IMR-90 (cell line): Measurements from ENCODE around the gene ZYG11B. TPM values are rescaled to one million over a fixed set of nuclear protein-coding genes. Genes with fewer than 3 reads are reported as not detected.

Experiments used
- ATAC-seq: fragments of 200-7000 bp; cut with Tn5 transposase; 2 replicates; pipeline ENCODE4 v1.9.1; 2020; ENCODE audit warnings: low read depth, mild to moderate bottlenecking, moderate library complexity
- BruUV-seq: library from RNA; stranded (reverse); fragments of 400-500 nt; replicated peaks from 2 replicates; lab custom pipeline; 2021; lab: Mats Ljungman, UMichigan
- CTCF ChIA-PET: fragments of 300-600 bp; formaldehyde crosslinking; extraction: SDS; loops from one replicate; lab custom pipeline; 2021; ENCODE audit warnings: antibody characterized with exemption; lab: Yijun Ruan, JAX
- POLR2A ChIA-PET: fragments of 300-600 bp; sonication (Branson Sonifier 250); formaldehyde crosslinking; loops from one replicate; lab custom pipeline; 2022; ENCODE audit warnings: antibody characterized with exemption; ENCODE audit not compliant: unreplicated experiment; lab: Charles Lee
- DNase-seq: peaks from one replicate; pipeline ENCODE4 v3.0.0; 2013
- H2AFZ ChIP-seq: replicated peaks from 2 replicates; pipeline ENCODE3; 2013; ENCODE audit warnings: low read length, mild to moderate bottlenecking; ENCODE audit not compliant: poor library complexity
- H2AK5ac ChIP-seq: 2 replicates; pipeline ENCODE4 v1.6.1; 2013; ENCODE audit warnings: low read depth, low read length, inconsistent platforms
- H2AK9ac ChIP-seq: replicated peaks from 2 replicates; pipeline ENCODE3; 2013; ENCODE audit warnings: mild to moderate bottlenecking, low read depth, low read length, moderate library complexity; ENCODE audit not compliant: poor library complexity
- H2BK120ac ChIP-seq: 2 replicates; pipeline ENCODE4 v1.6.1; 2013; ENCODE audit warnings: low read depth, low read length, inconsistent platforms
- H2BK15ac ChIP-seq: 3 replicates; pipeline ENCODE4 v1.6.1; 2013; ENCODE audit warnings: low read depth, low read length, inconsistent platforms
- H2BK20ac ChIP-seq: 2 replicates; pipeline ENCODE4 v1.6.1; 2013; ENCODE audit warnings: low read depth, mild to moderate bottlenecking, inconsistent platforms, low read length, moderate library complexity
- H2BK5ac ChIP-seq: 2 replicates; pipeline ENCODE4 v1.6.1; 2013; ENCODE audit warnings: mild to moderate bottlenecking, low read depth, low read length, inconsistent platforms; ENCODE audit not compliant: poor library complexity, severe bottlenecking
- H3K14ac ChIP-seq: replicated peaks from 2 replicates; pipeline ENCODE4 v1.6.1; 2013; ENCODE audit warnings: low read depth, low read length, inconsistent platforms
- H3K18ac ChIP-seq: 2 replicates; pipeline ENCODE4 v1.6.1; 2013; ENCODE audit warnings: low read depth, low read length, control low read depth
- H3K23ac ChIP-seq: 2 replicates; pipeline ENCODE4 v1.6.1; 2013; ENCODE audit warnings: low read depth, low read length, inconsistent platforms
- H3K27ac ChIP-seq: 2 replicates; pipeline ENCODE4 v1.5.1; 2013; ENCODE audit warnings: mild to moderate bottlenecking, control low read depth, low read length; ENCODE audit not compliant: insufficient read depth
- H3K27me3 ChIP-seq: 2 replicates; pipeline ENCODE4 v1.6.1; 2013; ENCODE audit warnings: low read length; ENCODE audit not compliant: control insufficient read depth, insufficient read depth
- H3K36me3 ChIP-seq: 2 replicates; pipeline ENCODE4 v1.6.1; 2013; ENCODE audit warnings: low read length, mixed read lengths; ENCODE audit not compliant: control insufficient read depth, insufficient read depth
- H3K4ac ChIP-seq: 2 replicates; pipeline ENCODE4 v1.6.1; 2013; ENCODE audit warnings: low read depth, low read length, inconsistent platforms
- H3K4me1 ChIP-seq: 2 replicates; pipeline ENCODE4 v1.6.1; 2013; ENCODE audit warnings: low read length, mixed read lengths; ENCODE audit not compliant: control insufficient read depth, insufficient read depth
- H3K4me2 ChIP-seq: 2 replicates; pipeline ENCODE4 v1.6.1; 2013; ENCODE audit warnings: low read depth, mild to moderate bottlenecking, control low read depth, low read length, moderate library complexity
- H3K4me3 ChIP-seq: 2 replicates; pipeline ENCODE4 v1.5.1; 2013; ENCODE audit warnings: low read depth, mild to moderate bottlenecking, control low read depth, low read length, moderate library complexity; ENCODE audit not compliant: insufficient read depth
- H3K56ac ChIP-seq: 2 replicates; pipeline ENCODE4 v1.6.1; 2013; ENCODE audit warnings: low read length, inconsistent platforms; ENCODE audit not compliant: insufficient read depth; ENCODE audit errors: extremely low read depth
- H3K79me1 ChIP-seq, 2 experiments: 2 replicates each; pipeline ENCODE4 v1.6.1; 2013; ENCODE audit warnings: low read length in 2 of 2, inconsistent platforms in 1 of 2, low read depth in 1 of 2
- H3K9ac ChIP-seq: 2 replicates; pipeline ENCODE4 v1.6.1; 2013; ENCODE audit warnings: low read depth, low read length, control low read depth
- H3K9me1 ChIP-seq: 2 replicates; pipeline ENCODE4 v1.6.1; 2013; ENCODE audit warnings: low read length, inconsistent platforms; ENCODE audit not compliant: insufficient read depth
- H3K9me3 ChIP-seq: 2 replicates; pipeline ENCODE4 v1.6.1; 2013; ENCODE audit warnings: low read length; ENCODE audit not compliant: control insufficient read depth, insufficient read depth
- H4K20me1 ChIP-seq: 2 replicates; pipeline ENCODE4 v1.6.1; 2013; ENCODE audit warnings: low read length, inconsistent platforms; ENCODE audit not compliant: insufficient read depth
- H4K5ac ChIP-seq: 2 replicates; pipeline ENCODE4 v1.6.1; 2013; ENCODE audit warnings: mild to moderate bottlenecking, low read depth, low read length, control low read depth
- H4K8ac ChIP-seq, 2 experiments: 2 replicates each; pipeline ENCODE4 v1.6.1; 2013; ENCODE audit warnings: low read depth in 2 of 2, low read length in 2 of 2, control low read depth in 1 of 2, inconsistent platforms in 1 of 2
- H4K91ac ChIP-seq: 2 replicates; pipeline ENCODE4 v1.6.1; 2013; ENCODE audit warnings: low read depth, low read length, inconsistent platforms; ENCODE audit not compliant: insufficient read depth
- CEBPB ChIP-seq: IDR thresholded peaks from 2 replicates; pipeline ENCODE4 v1.6.1; 2012; ENCODE audit warnings: low read depth, low read length, improper control_type of control experiment
- WGBS, 2 experiments: methylation state at CpG; one replicate each; pipeline versions ENCODE4 v1.1.5 to v1.1.7; 2013; ENCODE audit warnings: missing lambda C conversion rate in 2 of 2; ENCODE audit not compliant: insufficient read length in 1 of 2; ENCODE audit errors: extremely low coverage in 2 of 2; 5-methylcytosine and 5-hydroxymethylcytosine counted together
- dilution Hi-C: fragments of 300-500 bp; cut with HindIII; formaldehyde crosslinking; loops from one replicate; pipeline ENCODE4 v1.14.3; 2018; ENCODE audit warnings: low sequenced_read_pairs; ENCODE audit not compliant: unreplicated experiment
- in situ Hi-C: fragments of 300-500 bp; cut with MboI; formaldehyde crosslinking; loops from 3 replicates; pipeline ENCODE4 v1.14.3; 2019; ENCODE audit warnings: low sequenced_read_pairs, inconsistent platforms, mixed read lengths
- intact Hi-C: fragments of 100-400 bp; cut with micrococcal nuclease; formaldehyde crosslinking; loops from 2 replicates; pipeline ENCODE4 v1.10.0; 2022
- microRNA-seq, 2 experiments: library from miRNA; stranded (forward) in 1 of 2; unstranded in 1 of 2; fragments of 10-50 nt in 1 of 2; fragments of <30 nt in 1 of 2; gene quantifications in 1 of 2; microRNA quantifications in 1 of 2; one replicate each; pipeline versions ENCODE3 to v1.1.0; 2013 to 2020; ENCODE audit not compliant: insufficient read depth in 1 of 2, insufficient read length in 1 of 2, unreplicated experiment in 1 of 2
- polyA plus RNA-seq, 3 experiments: library from polyadenylated mRNA; depleted of rRNA; stranded (reverse); fragments of >200 nt; gene quantifications; 2 replicates each; pipeline ENCODE4 v1.2.3, GENCODE V29; 2012; ENCODE audit warnings: low replicate concordance in 1 of 3
- small RNA-seq, 5 experiments: library from RNA; depleted of rRNA; stranded (forward); fragments of <200 nt; gene quantifications; one replicate each; pipeline ENCODE3, GENCODE V24; 2012
- total RNA-seq: library from RNA; depleted of rRNA; stranded (reverse); fragments of >200 nt; gene quantifications from 2 replicates; pipeline ENCODE4 v1.2.3, GENCODE V29; 2012; rRNA removed

ZYG11B gene
- total and polyA plus RNA-seq, 2 of the 4 experiments (the other 2 are of a cell fraction) = 8.1 to 55.2 TPM

DNA sequence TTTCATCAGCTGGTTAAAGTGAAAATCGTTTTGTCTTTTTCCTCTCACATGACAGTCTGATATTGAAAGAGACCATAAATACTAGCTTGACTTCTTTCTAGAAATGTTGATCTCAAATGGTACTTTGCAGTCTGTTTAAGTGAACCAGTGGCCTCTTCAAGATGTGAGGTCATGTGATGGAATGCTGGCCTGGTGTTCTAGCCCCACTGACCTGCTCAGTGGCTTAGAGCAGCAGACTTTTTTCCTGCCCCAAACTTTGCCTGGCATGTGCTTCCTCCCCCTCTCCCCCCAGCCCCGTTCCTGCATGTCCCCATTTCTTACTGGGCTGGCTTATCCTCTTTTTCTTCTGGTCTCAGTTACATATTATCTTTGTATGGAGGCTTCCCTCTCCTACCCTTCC is 150.6 kb downstream of the ZYG11B start:
- no peak for ATAC-seq
- H3K4me1 ChIP-seq = no peaks in the 10 kb centered on the region
- no peak overlapping the region for H4K5ac ChIP-seq
- H3K9me1 ChIP-seq = 0 out of 2 replicates have a peak, but pooled peaks cover 2% of the 10 kb centered on the region
- no peak overlapping the region for H3K9ac ChIP-seq
- WGBS, 2 experiments = no CpG with 5 or more reads among the region's 2 CpGs
- H3K36me3 ChIP-seq = 0 out of 2 replicates have a peak, but pooled peaks cover 1% of the 10 kb centered on the region
- H3K14ac ChIP-seq = no peak overlapping the region
- no peaks in the 10 kb centered on the region for H3K79me1 ChIP-seq
- H2BK20ac ChIP-seq = no peak overlapping the region
- no peak overlapping the region for H4K8ac ChIP-seq
- no peak overlapping the region for H2BK5ac ChIP-seq
- dilution Hi-C loops (no loop called here), intact Hi-C loops (no loop called here), in situ Hi-C loops (no loop called here)
- no peak overlapping the region for H2AFZ ChIP-seq
- no peak overlapping the region for H3K56ac ChIP-seq
- ChIA-PET POLR2A (no interaction called here), CTCF (interaction anchor here (1.2 kb wide), 1 partner anchor 33 kb away, joined by 5 read pairs; no protein-coding TSS in a partner anchor)
- no peak for DNase-seq
- no peak overlapping the region for H3K4ac ChIP-seq
- H3K27ac ChIP-seq = no peak overlapping the region
- no peak overlapping the region for H2AK9ac ChIP-seq
- no TSS peak for BruUV-seq
- no peak overlapping the region for H3K23ac ChIP-seq
- no peak overlapping the region for H2BK15ac ChIP-seq
- no peaks in the 10 kb centered on the region for H3K9me3 ChIP-seq
- no peaks in the 10 kb centered on the region for H4K20me1 ChIP-seq
- H2BK120ac ChIP-seq = no peak overlapping the region
- no peak overlapping the region for H2AK5ac ChIP-seq
- no peak overlapping the region for H3K4me3 ChIP-seq
- no peak for TF ChIP-seq CEBPB
- H3K4me2 ChIP-seq = no peak overlapping the region
- no peaks in the 10 kb centered on the region for H3K27me3 ChIP-seq
- no peak overlapping the region for H4K91ac ChIP-seq
- H3K18ac ChIP-seq = no peak overlapping the region

Small RNAs within 50 kb of the gene (microRNA-seq; reads per million reads assigned to microRNA genes)
- gene RN7SL62P (ENCODE audit: insufficient read depth, insufficient read length) (not detected), gene RNU2-30P (ENCODE audit: insufficient read depth, insufficient read length) (not detected), gene RNU6-969P (ENCODE audit: insufficient read depth, insufficient read length) (not detected)

Small RNAs within 50 kb of the gene (small RNA-seq; reads per million reads assigned to genes)
- gene RN7SL62P (0 reads per million in 5 experiments), gene RNU2-30P (0 to 122 (median 3.2) reads per million in 5 experiments), gene RNU6-969P (0 to 0.15 (median 0) reads per million in 5 experiments)

Other genes starting within 250 kb of the ZYG11B start
- 10.9 and 28.6 TPM in 2 replicates for gene TUT4, start 173.4 kb upstream of the ZYG11B start, total RNA-seq
- gene TUT4, start 173.4 kb upstream of the ZYG11B start, polyA plus RNA-seq (2012; rRNA removed) = 40.0 and 42.7 TPM in 2 replicates
- 3.1 and 3.4 TPM in 2 replicates for gene GPX7, start 124.1 kb upstream of the ZYG11B start, total RNA-seq
- gene GPX7, start 124.1 kb upstream of the ZYG11B start, polyA plus RNA-seq (2012; rRNA removed) = 3.2 and 3.8 TPM in 2 replicates
- gene SHISAL2A, start 93.3 kb upstream of the ZYG11B start, total RNA-seq = not detected in 2 replicates
- not detected in 2 replicates for gene SHISAL2A, start 93.3 kb upstream of the ZYG11B start, polyA plus RNA-seq (2012; rRNA removed)
- gene COA7, start 28.1 kb upstream of the ZYG11B start, total RNA-seq = 17.5 and 20.3 TPM in 2 replicates
- gene COA7, start 28.1 kb upstream of the ZYG11B start, polyA plus RNA-seq (2012; rRNA removed) = 8.9 and 9.3 TPM in 2 replicates
- gene ZYG11A, start 116.3 kb downstream of the ZYG11B start, total RNA-seq = 1.9 and 2.0 TPM in 2 replicates
- 0.49 and 0.63 TPM in 2 replicates for gene ZYG11A, start 116.3 kb downstream of the ZYG11B start, polyA plus RNA-seq (2012; rRNA removed)
- 5.8 and 6.3 TPM in 2 replicates for gene ECHDC2, start 195.3 kb downstream of the ZYG11B start, total RNA-seq
- gene ECHDC2, start 195.3 kb downstream of the ZYG11B start, polyA plus RNA-seq (2012; rRNA removed) = 24.6 and 29.4 TPM in 2 replicates
- 70.4 and 140 TPM in 2 replicates for gene SCP2, start 200.8 kb downstream of the ZYG11B start, total RNA-seq
- gene SCP2, start 200.8 kb downstream of the ZYG11B start, polyA plus RNA-seq (2012; rRNA removed) = 66.1 and 83.1 TPM in 2 replicates